ENCODE measurements around the gene CDH11.

CDH11 gene

DNA sequence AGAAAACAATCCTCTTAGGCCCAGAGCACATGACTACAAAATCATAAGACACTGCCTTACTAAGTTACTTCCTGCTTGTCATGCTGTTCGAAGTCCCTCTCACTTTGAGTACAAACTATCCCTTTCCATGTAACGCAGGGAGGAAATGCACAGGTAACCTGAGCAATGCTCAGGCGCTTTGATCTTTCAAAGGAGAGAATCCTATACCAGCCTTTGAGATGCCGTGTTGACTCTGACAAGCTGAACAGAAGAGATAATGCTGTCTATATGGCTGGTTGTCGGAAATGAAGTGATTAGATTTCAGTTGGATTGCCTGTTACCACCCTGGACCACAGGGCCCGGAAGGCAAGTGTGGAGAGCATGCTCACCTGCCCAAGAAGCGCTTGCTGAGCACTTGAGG lies 75.9 kb downstream of the CDH11 start:
- Histone ChIP-seq H3K9me3 (ENCODE audit: control extremely low read depth in 1 of 5, control insufficient read depth in 4 of 5, insufficient read depth in 2 of 5, low read depth in 1 of 5, low read length in 4 of 5) (no peaks in the 10 kb centered on the region), H3K4me1 (ENCODE audit: control extremely low read depth in 1 of 4, control insufficient read depth in 4 of 4, insufficient read depth in 4 of 4, low read length in 3 of 4) (no peaks in the 10 kb centered on the region), H3K27me3 (replicated peaks in 2 of 5; ENCODE audit: control insufficient read depth in 4 of 5, insufficient read depth in 5 of 5, low read length in 4 of 5) (no peaks in the 10 kb centered on the region), H3K27ac (ENCODE audit: insufficient read depth in 1 of 2, low read depth in 1 of 2, low read length in 2 of 2, poor library complexity in 1 of 2, severe bottlenecking in 2 of 2) (no peak overlapping the region), H3K4me3 (ENCODE audit: control insufficient read depth in 1 of 7, extremely low read depth in 1 of 7, insufficient read depth in 4 of 7, low read depth in 2 of 7, low read length in 6 of 7) (no peak overlapping the region), H3K36me3 (ENCODE audit: control insufficient read depth in 4 of 4, insufficient read depth in 4 of 4, low read length in 3 of 4) (no peaks in the 10 kb centered on the region)
- DNase-seq, result no peak
- CTCF ChIA-PET, result no interaction called here
- 91% methylated on average over 7 of the region's 7 CpGs for WGBS (ENCODE audit: insufficient coverage)
- POLR2A ChIA-PET, result no interaction called here

DNA sequence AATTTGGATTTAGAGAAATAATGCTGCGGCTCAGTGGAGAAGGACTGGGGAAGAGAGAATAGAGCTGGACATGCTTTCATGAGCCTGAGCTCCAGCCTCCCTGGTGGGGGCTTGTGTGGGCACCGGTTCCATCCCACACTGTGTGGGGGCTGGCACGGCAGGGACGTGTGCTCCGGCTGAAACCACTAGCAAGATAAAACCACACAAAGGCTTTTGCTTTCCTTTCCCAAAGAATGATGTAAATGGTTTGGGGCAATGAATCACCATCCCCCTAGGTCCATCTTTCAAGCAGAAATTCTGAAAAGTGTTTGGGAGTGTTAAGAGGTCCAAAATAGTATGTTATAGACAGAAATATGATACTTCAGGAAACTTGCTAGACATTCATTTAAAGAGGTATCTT lies 77.0 kb downstream of the CDH11 start:
- ChIA-PET POLR2A (no interaction called here), CTCF (no interaction called here)
- no peak for DNase-seq
- no peak overlapping the region for H3K4me3 ChIP-seq (ENCODE audit: control insufficient read depth in 1 of 7, extremely low read depth in 1 of 7, insufficient read depth in 4 of 7, low read depth in 2 of 7, low read length in 6 of 7)
- WGBS (ENCODE audit: insufficient coverage), result 100% methylated on average over 1 of the region's 5 CpGs
- H3K27me3 ChIP-seq (replicated peaks in 2 of 5; ENCODE audit: control insufficient read depth in 4 of 5, insufficient read depth in 5 of 5, low read length in 4 of 5), result no peaks in the 10 kb centered on the region
- H3K9me3 ChIP-seq (ENCODE audit: control extremely low read depth in 1 of 5, control insufficient read depth in 4 of 5, insufficient read depth in 2 of 5, low read depth in 1 of 5, low read length in 4 of 5), result no peaks in the 10 kb centered on the region
- no peaks in the 10 kb centered on the region for H3K36me3 ChIP-seq (ENCODE audit: control insufficient read depth in 4 of 4, insufficient read depth in 4 of 4, low read length in 3 of 4)
- H3K27ac ChIP-seq (ENCODE audit: insufficient read depth in 1 of 2, low read depth in 1 of 2, low read length in 2 of 2, poor library complexity in 1 of 2, severe bottlenecking in 2 of 2), result no peak overlapping the region
- no peaks in the 10 kb centered on the region for H3K4me1 ChIP-seq (ENCODE audit: control extremely low read depth in 1 of 4, control insufficient read depth in 4 of 4, insufficient read depth in 4 of 4, low read length in 3 of 4)

DNA sequence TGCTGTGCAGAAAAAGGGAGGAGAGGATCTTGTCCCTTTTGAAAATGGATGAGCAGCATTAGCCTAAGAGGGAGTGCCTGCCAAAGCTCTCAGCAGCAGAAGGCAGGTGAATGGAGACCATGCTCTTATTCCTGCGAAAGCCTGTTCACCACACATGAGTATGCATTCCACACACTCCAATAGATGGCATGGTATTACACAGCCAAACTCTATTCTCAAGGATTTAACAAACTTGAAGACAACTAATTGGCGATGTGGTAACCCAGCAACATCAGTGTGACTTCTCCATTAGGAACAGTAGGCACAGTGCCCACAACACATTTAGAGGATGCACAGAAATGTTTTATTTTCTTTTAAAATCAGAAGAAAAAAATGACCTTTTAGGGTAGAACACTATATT lies 77.8 kb downstream of the CDH11 start:
- no peak overlapping the region for H3K4me3 ChIP-seq (ENCODE audit: control insufficient read depth in 1 of 7, extremely low read depth in 1 of 7, insufficient read depth in 4 of 7, low read depth in 2 of 7, low read length in 6 of 7)
- no peaks in the 10 kb centered on the region for H3K27me3 ChIP-seq (replicated peaks in 2 of 5; ENCODE audit: control insufficient read depth in 4 of 5, insufficient read depth in 5 of 5, low read length in 4 of 5)
- ChIA-PET POLR2A (no interaction called here), CTCF (no interaction called here)
- no peaks in the 10 kb centered on the region for H3K36me3 ChIP-seq (ENCODE audit: control insufficient read depth in 4 of 4, insufficient read depth in 4 of 4, low read length in 3 of 4)
- no peaks in the 10 kb centered on the region for H3K4me1 ChIP-seq (ENCODE audit: control extremely low read depth in 1 of 4, control insufficient read depth in 4 of 4, insufficient read depth in 4 of 4, low read length in 3 of 4)
- no peaks in the 10 kb centered on the region for H3K9me3 ChIP-seq (ENCODE audit: control extremely low read depth in 1 of 5, control insufficient read depth in 4 of 5, insufficient read depth in 2 of 5, low read depth in 1 of 5, low read length in 4 of 5)
- H3K27ac ChIP-seq (ENCODE audit: insufficient read depth in 1 of 2, low read depth in 1 of 2, low read length in 2 of 2, poor library complexity in 1 of 2, severe bottlenecking in 2 of 2), result no peak overlapping the region
- no peak for DNase-seq
- WGBS (ENCODE audit: insufficient coverage), result 86% methylated on average over 2 of the region's 2 CpGs

DNA sequence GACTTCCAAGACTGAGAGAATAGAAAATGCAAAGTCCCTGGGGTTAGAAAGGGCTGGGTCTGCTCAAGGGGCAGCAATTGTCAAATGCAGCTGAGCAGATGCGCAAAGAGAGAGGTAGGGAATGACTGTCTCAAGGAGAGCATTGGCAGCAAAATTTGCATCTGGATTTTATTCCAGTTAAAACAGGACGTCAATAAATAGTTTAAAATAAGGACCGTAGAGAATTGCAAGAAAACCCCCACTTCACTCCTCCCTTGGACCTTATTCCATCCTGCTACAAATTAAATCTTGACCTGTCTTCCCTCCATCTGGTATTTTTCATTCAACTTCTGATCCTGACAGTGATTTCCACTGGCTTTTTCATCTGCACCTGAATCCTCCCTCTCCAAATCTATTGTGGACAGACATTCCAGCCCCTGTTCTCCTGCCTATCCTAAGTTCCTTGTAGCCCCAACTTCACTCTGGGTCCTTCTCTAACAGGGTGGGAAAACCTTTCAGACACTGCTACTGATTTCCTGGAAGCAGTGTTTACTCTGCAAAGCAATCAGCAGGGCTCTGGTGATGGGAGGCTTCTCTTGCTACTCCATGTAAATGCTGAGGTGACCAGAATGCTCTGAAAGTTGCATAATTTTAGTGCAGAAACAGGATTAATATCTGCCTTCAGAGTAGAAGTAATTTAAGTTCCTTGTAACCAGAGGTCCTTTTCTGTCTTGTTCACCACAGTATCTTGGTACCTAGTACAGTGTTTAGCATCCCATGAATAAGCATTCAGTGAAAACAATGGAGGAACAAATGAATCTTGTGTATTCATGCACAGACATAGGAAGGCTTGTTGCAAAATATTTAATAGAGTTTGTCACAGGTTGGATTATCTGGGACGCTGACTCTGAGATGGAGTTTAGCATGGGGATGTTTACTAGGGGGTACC lies 79.2 kb downstream of the CDH11 start:
- H3K36me3 ChIP-seq (ENCODE audit: control insufficient read depth in 4 of 4, insufficient read depth in 4 of 4, low read length in 3 of 4), result no peaks in the 10 kb centered on the region
- no peaks in the 10 kb centered on the region for H3K27me3 ChIP-seq (replicated peaks in 2 of 5; ENCODE audit: control insufficient read depth in 4 of 5, insufficient read depth in 5 of 5, low read length in 4 of 5)
- CTCF ChIA-PET, result no interaction called here

GRCh38 chr16:65041667-65042066 lies 80.2 kb downstream of the CDH11 start:
- DNase-seq, result no peak
- WGBS (ENCODE audit: insufficient coverage), result 100% methylated on average over 4 of the region's 5 CpGs
- no peak overlapping the region for H3K27ac ChIP-seq (ENCODE audit: insufficient read depth in 1 of 2, low read depth in 1 of 2, low read length in 2 of 2, poor library complexity in 1 of 2, severe bottlenecking in 2 of 2)
- no peaks in the 10 kb centered on the region for H3K36me3 ChIP-seq (ENCODE audit: control insufficient read depth in 4 of 4, insufficient read depth in 4 of 4, low read length in 3 of 4)
- no peaks in the 10 kb centered on the region for H3K4me1 ChIP-seq (ENCODE audit: control extremely low read depth in 1 of 4, control insufficient read depth in 4 of 4, insufficient read depth in 4 of 4, low read length in 3 of 4)
- no peaks in the 10 kb centered on the region for H3K9me3 ChIP-seq (ENCODE audit: control extremely low read depth in 1 of 5, control insufficient read depth in 4 of 5, insufficient read depth in 2 of 5, low read depth in 1 of 5, low read length in 4 of 5)
- CTCF ChIA-PET, result no interaction called here
- no peak overlapping the region for H3K4me3 ChIP-seq (ENCODE audit: control insufficient read depth in 1 of 7, extremely low read depth in 1 of 7, insufficient read depth in 4 of 7, low read depth in 2 of 7, low read length in 6 of 7)
- POLR2A ChIA-PET, result no interaction called here
- H3K27me3 ChIP-seq (replicated peaks in 2 of 5; ENCODE audit: control insufficient read depth in 4 of 5, insufficient read depth in 5 of 5, low read length in 4 of 5), result no peaks in the 10 kb centered on the region

More for the DNA sequence above, 79.2 kb downstream of the CDH11 start:
- Histone ChIP-seq H3K9me3 (ENCODE audit: control extremely low read depth in 1 of 5, control insufficient read depth in 4 of 5, insufficient read depth in 2 of 5, low read depth in 1 of 5, low read length in 4 of 5) (no peaks in the 10 kb centered on the region), H3K27ac (ENCODE audit: insufficient read depth in 1 of 2, low read depth in 1 of 2, low read length in 2 of 2, poor library complexity in 1 of 2, severe bottlenecking in 2 of 2) (no peak overlapping the region), H3K4me3 (ENCODE audit: control insufficient read depth in 1 of 7, extremely low read depth in 1 of 7, insufficient read depth in 4 of 7, low read depth in 2 of 7, low read length in 6 of 7) (no peak overlapping the region), H3K4me1 (ENCODE audit: control extremely low read depth in 1 of 4, control insufficient read depth in 4 of 4, insufficient read depth in 4 of 4, low read length in 3 of 4) (no peaks in the 10 kb centered on the region)
- DNase-seq, result no peak
- 93% methylated on average over 4 of the region's 4 CpGs for WGBS (ENCODE audit: insufficient coverage)
- POLR2A ChIA-PET, result no interaction called here

DNA sequence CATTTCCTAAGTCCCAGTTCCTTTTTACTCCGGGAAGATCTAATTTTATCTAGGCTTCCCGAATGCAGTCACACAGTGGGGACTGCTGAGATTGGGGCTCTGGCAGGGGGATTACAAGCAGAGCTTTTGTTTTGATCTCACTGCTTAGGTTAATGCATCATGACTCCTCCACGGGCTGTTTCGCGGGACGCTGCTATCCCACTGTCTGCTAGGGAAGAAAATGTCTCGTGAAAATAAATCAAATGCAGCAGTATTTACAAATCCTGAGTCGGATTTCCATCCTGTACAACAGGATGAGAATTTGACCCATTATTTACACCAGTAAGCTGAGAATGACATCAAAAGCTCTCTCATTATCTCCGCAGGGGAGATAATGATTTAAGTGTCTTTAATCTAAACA lies 83.8 kb downstream of the CDH11 start:
- Histone ChIP-seq H3K9me3 (ENCODE audit: control extremely low read depth in 1 of 5, control insufficient read depth in 4 of 5, insufficient read depth in 2 of 5, low read depth in 1 of 5, low read length in 4 of 5) (no peaks in the 10 kb centered on the region), H3K4me1 (ENCODE audit: control extremely low read depth in 1 of 4, control insufficient read depth in 4 of 4, insufficient read depth in 4 of 4, low read length in 3 of 4) (no peaks in the 10 kb centered on the region), H3K36me3 (ENCODE audit: control insufficient read depth in 4 of 4, insufficient read depth in 4 of 4, low read length in 3 of 4) (no peaks in the 10 kb centered on the region), H3K27ac (ENCODE audit: insufficient read depth in 1 of 2, low read depth in 1 of 2, low read length in 2 of 2, poor library complexity in 1 of 2, severe bottlenecking in 2 of 2) (no peak overlapping the region), H3K4me3 (ENCODE audit: control insufficient read depth in 1 of 7, extremely low read depth in 1 of 7, insufficient read depth in 4 of 7, low read depth in 2 of 7, low read length in 6 of 7) (no peak overlapping the region), H3K27me3 (replicated peaks in 2 of 5; ENCODE audit: control insufficient read depth in 4 of 5, insufficient read depth in 5 of 5, low read length in 4 of 5) (no peaks in the 10 kb centered on the region)
- ChIA-PET POLR2A (no interaction called here), CTCF (no interaction called here)
- DNase-seq, result no peak
- WGBS (ENCODE audit: insufficient coverage), result 13% methylated on average over 1 of the region's 9 CpGs

- no peak for DNase-seq
- POLR2A ChIA-PET, result no interaction called here
- CTCF ChIA-PET, result no interaction called here
- Histone ChIP-seq H3K4me3 (ENCODE audit: control insufficient read depth in 1 of 7, extremely low read depth in 1 of 7, insufficient read depth in 4 of 7, low read depth in 2 of 7, low read length in 6 of 7) (no peak overlapping the region), H3K4me1 (ENCODE audit: control extremely low read depth in 1 of 4, control insufficient read depth in 4 of 4, insufficient read depth in 4 of 4, low read length in 3 of 4) (no peaks in the 10 kb centered on the region), H3K27me3 (replicated peaks in 2 of 5; ENCODE audit: control insufficient read depth in 4 of 5, insufficient read depth in 5 of 5, low read length in 4 of 5) (no peaks in the 10 kb centered on the region), H3K27ac (ENCODE audit: insufficient read depth in 1 of 2, low read depth in 1 of 2, low read length in 2 of 2, poor library complexity in 1 of 2, severe bottlenecking in 2 of 2) (no peak overlapping the region), H3K36me3 (ENCODE audit: control insufficient read depth in 4 of 4, insufficient read depth in 4 of 4, low read length in 3 of 4) (no peaks in the 10 kb centered on the region), H3K9me3 (ENCODE audit: control extremely low read depth in 1 of 5, control insufficient read depth in 4 of 5, insufficient read depth in 2 of 5, low read depth in 1 of 5, low read length in 4 of 5) (no peaks in the 10 kb centered on the region)
- 83% methylated on average over 4 of the region's 4 CpGs for WGBS (ENCODE audit: insufficient coverage)
Measured at GRCh38 chr16:65037556-65037955, 84.3 kb downstream of the CDH11 start.

Data from common myeloid progenitor, CD34-positive (primary cell).